DMS79 (cell line): ENCODE measurements around the gene LTK.

Source experiments
- DNase-seq: peaks from one replicate; lab custom pipeline; 2025; lab: John Stamatoyannopoulos, UW

Gene LTK

DNA sequence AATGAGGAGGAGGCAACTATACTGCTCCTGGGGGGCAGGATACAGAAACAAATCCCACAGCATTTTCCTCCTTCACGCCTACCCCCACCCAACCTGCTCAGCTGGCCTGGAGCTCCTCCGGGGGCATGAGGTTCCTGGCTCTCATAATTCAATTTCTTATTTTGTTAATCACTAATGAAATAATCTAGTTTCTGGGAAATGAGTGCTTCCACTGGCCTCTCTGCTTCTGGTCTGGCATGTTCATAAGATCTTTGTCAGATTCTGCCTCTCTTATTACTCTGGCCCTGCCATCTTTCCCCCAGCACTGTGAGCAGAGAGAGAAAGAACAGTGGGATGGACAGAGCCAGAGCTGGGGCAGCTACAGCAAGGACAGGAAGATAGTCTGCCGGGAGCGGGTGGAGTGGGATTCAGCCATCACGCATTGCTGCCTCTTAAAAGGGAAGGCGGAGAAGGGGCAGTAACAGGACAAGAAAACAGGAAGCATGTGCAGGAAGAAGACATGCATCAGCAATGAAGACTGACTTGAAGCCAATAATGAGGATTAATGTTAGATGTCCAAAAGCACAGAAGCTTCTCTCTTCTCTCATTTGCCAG, 16.8 kb upstream of the LTK start:
- DNase-seq: no peak

DNA sequence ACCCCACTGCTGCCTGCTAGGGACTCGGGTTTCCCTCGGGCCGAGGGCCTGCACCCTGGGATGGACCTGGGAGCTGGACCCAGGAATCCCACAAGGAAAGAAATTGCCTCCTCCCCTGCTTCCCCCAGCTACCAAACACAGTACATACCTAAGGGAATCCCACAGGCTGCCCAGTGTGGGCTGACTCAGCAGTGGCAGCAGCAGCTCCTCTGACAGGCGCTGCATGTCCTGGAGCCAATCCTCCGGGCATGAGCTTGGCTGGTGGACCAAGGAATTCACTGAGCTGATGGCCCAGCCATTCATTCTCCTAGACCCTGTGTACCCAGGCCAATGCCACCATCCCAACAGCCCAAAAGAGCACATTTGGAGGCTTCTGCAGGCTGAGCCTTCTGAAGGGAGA, 9.5 kb upstream of the LTK start:
- no peak for DNase-seq

DNA sequence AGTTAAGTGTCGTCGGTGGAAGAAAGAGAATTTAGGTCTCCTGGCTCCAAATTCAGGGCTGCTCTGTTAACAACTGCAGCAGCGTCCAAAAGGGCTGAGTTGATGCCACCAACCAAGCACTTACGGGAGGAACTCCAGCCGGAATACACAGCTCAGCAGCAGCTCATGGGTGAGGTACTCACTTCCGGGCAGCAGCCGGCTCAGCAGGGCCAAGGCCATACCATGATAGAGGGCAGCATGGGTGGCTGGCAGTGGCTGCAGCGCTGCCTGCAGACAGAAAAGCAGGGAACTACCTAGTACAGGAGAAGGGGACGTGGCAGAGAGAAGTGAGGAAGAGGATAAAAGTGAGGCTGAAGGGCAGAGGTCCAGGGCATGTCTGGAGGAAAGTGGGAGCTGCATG, 8.0 kb upstream of the LTK start:
- DNase-seq: no peak

- DNase-seq: no peak
Measured at GRCh38 chr15:41520636-41521035, 7.0 kb upstream of the LTK start.

GRCh38 chr15:41517895-41518449, 4.3 kb upstream of the LTK start:
- no peak for DNase-seq

DNA sequence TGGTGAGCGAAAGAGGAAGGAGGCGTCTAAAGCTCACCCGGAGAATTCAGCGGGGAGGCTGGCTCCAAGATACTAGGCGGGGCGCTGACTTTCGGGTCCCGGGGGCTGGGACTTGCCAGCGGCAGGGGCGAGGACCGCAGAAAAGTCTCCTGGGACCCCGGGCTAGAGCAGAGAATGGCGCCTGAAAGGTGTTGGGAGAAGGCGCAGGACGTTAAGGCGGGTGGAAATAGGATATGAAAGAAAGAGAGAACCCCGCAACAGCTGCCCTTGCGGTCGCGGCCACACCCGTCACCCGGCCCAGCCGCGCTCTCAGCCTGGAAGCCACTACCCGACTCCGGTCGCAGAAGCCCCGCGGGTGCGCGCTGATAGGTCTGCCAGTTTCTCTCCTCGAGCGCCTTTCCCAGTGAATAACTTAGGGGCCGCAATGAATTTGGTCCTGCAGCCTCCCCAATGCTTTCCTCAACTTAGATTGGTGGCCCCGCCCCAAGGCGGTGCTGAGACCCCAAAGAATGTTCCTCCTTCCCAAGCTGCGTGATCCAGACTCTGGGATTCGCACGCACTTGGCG, 604 bp downstream of the LTK start:
- DNase-seq: no peak

GRCh38 chr15:41512512-41512939, 1.1 kb downstream of the LTK start:
- no peak for DNase-seq

GRCh38 chr15:41511899-41512369, 1.7 kb downstream of the LTK start:
- DNase-seq: no peak

DNA sequence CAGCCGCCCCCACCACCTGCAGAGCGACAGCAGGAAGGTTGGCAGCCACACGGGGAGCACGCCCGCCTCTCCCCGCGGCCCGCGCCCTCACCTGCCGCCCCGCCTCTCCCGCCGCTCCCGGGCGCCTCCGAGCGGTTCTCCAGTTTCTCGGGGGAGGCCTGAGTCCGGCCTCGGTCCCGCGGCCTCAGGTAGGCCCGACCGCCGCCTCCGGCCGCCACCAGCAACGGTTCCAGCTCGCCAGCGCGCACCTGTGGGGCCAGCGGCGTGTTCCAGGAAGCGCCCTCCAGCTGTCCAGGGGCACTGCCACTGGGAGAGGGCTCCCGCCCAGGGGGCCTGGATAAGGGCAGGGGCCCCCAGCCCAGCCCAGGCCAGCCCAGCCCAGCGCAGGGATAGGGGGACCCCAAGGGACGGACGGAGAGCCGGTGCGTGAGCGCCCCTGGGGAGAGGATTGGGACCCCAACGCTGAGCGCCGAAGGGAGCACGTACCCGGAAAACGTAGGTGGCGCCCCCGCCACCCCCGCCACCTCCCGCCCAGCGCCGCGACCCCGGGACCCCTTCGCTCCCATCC, 2.2 kb downstream of the LTK start:
- no peak for DNase-seq

DNA sequence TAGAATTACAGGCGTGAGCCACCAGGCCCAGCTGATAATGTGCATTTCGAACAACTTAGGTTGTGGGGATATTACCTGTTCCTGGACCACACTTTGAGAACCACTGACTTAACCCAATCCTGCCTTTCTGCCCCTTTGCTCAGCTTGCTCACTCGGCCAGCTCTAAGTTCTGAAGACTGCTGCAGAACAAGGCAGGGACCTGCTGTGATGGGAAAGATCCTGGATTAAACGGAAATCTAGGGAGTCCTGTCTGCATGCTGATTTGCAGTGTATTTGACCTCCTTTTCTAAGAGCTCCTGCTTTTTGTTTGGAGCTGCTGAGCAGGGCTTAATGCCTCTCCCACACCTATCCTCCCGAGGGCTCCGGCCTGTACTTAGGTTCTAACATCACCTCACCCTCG, 2.9 kb downstream of the LTK start:
- DNase-seq: no peak

DNA sequence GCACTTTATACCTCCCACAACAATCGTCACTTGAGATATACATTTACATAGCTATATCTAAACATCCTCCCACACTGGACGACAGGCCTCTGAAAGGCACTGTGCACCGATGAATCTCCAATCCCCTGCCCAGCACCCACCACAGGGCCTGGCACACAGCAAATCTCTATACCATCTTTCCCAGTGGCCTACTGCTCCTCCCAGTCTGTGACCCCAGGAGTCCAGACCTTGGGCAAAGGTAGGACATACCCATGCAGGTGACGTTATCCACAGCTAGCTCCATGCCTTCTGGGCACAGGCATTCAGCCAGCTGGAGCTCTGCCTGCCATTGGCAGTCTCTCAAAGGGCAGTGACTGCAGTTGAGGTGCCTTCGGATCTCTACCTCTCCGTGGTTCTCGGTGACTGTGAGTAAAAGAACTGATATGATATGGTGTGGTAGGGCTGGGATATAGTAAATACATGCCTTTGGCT, 5.8 kb downstream of the LTK start:
- DNase-seq: no peak

- DNase-seq: no peak
Measured at GRCh38 chr15:41506796-41507341, 6.8 kb downstream of the LTK start.

DNA sequence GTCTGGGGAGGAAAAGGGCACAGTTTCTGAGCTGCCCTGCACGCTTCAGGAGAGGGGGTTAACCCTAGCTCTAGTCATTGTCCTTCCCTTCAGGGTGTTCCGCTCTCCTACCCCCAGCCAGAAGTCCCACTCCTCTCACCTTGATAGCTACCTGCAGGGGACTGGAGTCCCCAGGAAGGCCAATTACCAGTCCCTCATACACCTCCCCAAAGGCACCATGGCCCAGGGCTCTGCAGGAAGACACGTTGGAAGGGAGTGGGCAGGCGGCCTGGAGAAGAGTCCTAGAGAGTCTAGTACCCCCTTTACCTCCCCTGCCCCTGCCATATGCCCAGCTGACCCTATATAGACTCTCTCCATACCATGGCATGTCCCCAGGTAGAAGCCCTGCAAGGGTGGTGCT, 7.9 kb downstream of the LTK start:
- DNase-seq: no peak

- no peak for DNase-seq
Measured at GRCh38 chr15:41504751-41505492, 8.7 kb downstream of the LTK start.

- DNase-seq: no peak
Measured at GRCh38 chr15:41503669-41504010, 10.0 kb downstream of the LTK start.

DNA sequence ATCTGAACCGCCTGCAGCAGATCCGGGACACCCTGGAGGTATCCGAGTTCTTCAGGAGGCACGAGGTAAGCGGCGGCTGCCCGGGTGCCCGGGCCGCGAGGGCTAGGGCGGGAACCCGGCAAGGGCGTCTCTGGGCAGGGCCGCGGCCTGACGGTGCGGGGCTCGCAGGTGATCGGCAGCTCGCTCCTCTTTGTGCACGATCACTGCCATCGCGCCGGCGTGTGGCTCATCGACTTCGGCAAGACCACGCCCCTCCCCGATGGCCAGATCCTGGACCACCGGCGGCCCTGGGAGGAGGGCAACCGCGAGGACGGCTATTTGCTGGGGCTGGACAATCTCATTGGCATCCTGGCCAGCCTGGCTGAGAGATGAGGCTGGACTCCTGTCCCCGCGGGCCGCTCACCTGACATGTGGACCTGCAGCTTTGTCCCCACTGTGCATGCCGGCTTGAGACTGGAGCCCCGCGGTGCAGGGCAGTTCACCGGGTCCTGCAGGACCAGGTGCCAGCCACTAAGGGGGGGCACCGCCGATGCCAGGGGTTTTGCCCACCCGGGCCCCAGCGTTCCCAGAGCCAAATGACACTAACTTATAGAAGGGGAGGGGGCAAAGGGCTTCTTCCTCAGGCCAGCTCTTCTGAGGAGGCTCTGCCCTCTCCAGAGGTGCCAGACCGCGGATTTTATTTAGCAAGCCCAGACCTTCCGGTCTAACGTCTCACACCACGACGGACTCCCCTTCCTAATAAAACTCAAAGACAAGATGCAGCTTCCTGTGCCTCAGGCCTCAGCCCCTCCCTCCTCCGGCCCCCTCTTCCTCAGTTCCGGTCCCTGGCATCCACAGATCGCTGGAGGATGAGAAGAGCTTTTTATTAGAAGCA, 10.6 kb downstream of the LTK start:
- no peak for DNase-seq

DNA sequence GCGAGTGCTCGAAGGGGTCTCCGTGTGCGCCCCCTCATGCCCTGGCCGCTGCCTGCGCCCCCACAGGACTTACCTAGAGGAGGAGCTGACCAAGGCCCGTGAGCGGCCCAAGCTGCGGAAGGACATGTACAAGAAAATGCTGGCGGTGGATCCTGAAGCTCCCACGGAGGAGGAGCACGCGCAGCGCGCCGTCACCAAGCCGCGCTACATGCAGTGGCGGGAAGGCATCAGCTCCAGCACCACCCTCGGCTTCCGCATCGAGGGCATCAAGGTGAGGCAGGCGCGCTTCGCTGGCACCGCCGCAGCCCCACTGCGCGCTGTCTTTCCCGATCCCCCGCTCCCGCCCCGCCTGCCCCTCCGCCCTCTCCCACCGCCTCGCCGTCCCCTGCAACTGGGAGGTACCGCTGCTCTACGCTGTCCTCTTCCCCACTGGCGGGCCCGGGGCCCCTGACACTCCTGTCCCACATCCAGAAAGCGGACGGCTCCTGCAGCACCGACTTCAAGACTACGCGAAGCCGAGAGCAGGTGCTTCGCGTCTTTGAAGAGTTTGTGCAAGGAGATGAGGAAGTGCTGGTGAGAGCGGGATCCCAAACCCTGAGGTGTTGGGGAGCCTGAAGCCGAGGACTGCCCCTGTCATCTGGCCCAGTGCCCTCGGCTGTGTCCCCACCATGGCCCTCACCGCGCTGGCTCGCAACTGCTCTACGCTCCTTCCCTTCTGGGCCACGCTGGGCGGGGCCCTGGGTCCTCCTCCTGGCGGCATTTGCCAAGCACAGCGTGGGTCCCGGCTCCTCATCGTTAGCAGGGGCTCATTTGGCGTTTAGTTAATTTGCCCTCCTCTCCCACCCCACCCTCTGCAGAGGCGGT, 11.5 kb downstream of the LTK start:
- DNase-seq: no peak

GRCh38 chr15:41501191-41501917, 12.3 kb downstream of the LTK start:
- DNase-seq: no peak

DNA sequence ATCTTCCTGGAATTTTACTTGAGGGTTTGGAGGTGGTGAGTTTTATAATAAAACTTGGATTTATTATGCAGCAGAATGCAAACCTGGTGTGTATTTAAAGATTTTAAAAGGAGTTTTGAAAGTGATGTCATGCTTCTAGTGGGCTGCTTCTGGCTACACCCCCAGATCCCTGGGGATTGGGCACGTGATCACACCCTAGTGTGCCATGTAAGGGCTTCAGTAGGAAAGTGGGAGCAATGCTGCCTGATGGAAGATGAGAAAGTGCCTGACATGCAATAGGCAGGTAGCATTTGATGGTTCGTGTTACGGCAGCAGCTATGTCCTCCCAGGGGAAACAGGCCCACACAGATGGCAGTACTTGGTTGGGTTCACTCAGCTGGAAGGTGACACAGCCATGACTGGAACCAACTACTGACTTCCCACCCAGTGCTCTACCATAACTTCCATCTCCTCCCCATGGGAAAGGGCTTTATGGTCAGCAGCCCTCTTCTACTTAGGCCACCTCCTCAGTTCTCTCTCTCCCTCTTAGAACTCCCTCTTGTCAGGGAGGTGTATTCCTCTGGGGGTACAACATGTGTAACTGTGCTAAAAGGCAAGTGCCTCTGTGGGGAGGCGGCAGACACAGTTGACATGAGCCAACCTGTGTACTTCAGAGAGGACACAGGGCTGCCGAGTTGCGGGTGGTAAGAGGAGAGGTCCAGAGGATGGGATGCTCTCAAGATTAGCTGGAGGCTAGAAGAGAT, 14.3 kb downstream of the LTK start:
- DNase-seq: no peak
